Stimulated activated naive CD8-positive, alpha-beta T cell treated with anti-CD3 and anti-CD28 coated beads, Interleukin-15, amount 100 ng/mL, for 72 hours (primary cell): ENCODE results near the gene EHD1.
A peak's percentile ranks its signal among the peaks of the same experiment; 100 is the strongest.

Source experiments
- ATAC-seq: fragments of 150-1000 bp; cut with Tn5 transposase; 2 replicates; pipeline ENCODE4 v1.10.0; 2021; ENCODE audit warnings: mild to moderate bottlenecking, moderate library complexity
- DNase-seq, 2 donors: peaks; one replicate each; pipeline ENCODE4 v3.0.0; 2021 to 2022
- H3K27ac Mint-ChIP-seq, 2 donors: one replicate each; pipeline ENCODE4 v1.8.0; 2022; ENCODE audit warnings: mild to moderate bottlenecking in 2 of 2, mixed read lengths in 2 of 2, moderate library complexity in 2 of 2
- H3K27me3 Mint-ChIP-seq: one replicate; pipeline ENCODE4 v1.8.0; 2022; ENCODE audit warnings: mixed read lengths
- H3K4me1 Mint-ChIP-seq: one replicate; pipeline ENCODE4 v1.8.0; 2022; ENCODE audit warnings: mild to moderate bottlenecking, mixed read lengths
- H3K4me3 Mint-ChIP-seq, 2 donors: one replicate each; pipeline ENCODE4 v1.8.0; 2022; ENCODE audit warnings: mild to moderate bottlenecking in 2 of 2, mixed read lengths in 2 of 2, moderate library complexity in 1 of 2
- H3K9me3 Mint-ChIP-seq, 2 donors: one replicate each; pipeline ENCODE4 v1.8.0; 2022; ENCODE audit warnings: mixed read lengths in 2 of 2

The EHD1 gene

GRCh38 chr11:64874308-64875240, 3.8 kb downstream of the EHD1 start:
- Mint-ChIP-seq H3K27me3 (no peaks in the 10 kb centered on the region), H3K4me3 (peak overlapping the region; percentile 92 to 100), H3K4me1 (peaks cover 82% of the 10 kb centered on the region), H3K9me3 (no peaks in the 10 kb centered on the region), H3K27ac (peak overlapping the region; percentile 43 to 60)
- no peak for DNase-seq
- ATAC-seq: no peak

- Mint-ChIP-seq H3K4me1 (peaks cover 89% of the 10 kb centered on the region), H3K9me3 (no peaks in the 10 kb centered on the region), H3K27me3 (no peaks in the 10 kb centered on the region), H3K27ac (peak overlapping the region in 1 of 2 donors; percentile 82), H3K4me3 (peak overlapping the region; percentile 59 to 67)
- no peak for DNase-seq
- no peak for ATAC-seq
These were observed 5.5 kb downstream of the EHD1 start for GRCh38 chr11:64872790-64873488.

GRCh38 chr11:64871492-64871891, 6.9 kb downstream of the EHD1 start:
- Mint-ChIP-seq H3K27me3 (no peaks in the 10 kb centered on the region), H3K4me3 (peak overlapping the region; percentile 76 to 79), H3K9me3 (no peaks in the 10 kb centered on the region), H3K4me1 (peaks cover 94% of the 10 kb centered on the region), H3K27ac (peak overlapping the region; percentile 34 to 72)
- DNase-seq: no peak
- ATAC-seq: no peak

GRCh38 chr11:64870893-64871466, 7.4 kb downstream of the EHD1 start:
- H3K27ac Mint-ChIP-seq: peak overlapping the region in 1 of 2 donors; percentile 72
- ATAC-seq (no peak), DNase-seq (no peak)
- no peaks in the 10 kb centered on the region for H3K27me3 Mint-ChIP-seq
- peaks cover 95% of the 10 kb centered on the region for H3K4me1 Mint-ChIP-seq
- peaks cover 0 to 3% of the 10 kb centered on the region in 2 donors for H3K9me3 Mint-ChIP-seq
- peak overlapping the region; percentile 76 to 79 for H3K4me3 Mint-ChIP-seq

GRCh38 chr11:64870176-64870892, 8.1 kb downstream of the EHD1 start:
- Mint-ChIP-seq H3K4me1 (peaks cover 95% of the 10 kb centered on the region), H3K27me3 (no peaks in the 10 kb centered on the region), H3K9me3 (peaks cover 0 to 8% of the 10 kb centered on the region in 2 donors), H3K27ac (peak overlapping the region in 1 of 2 donors; percentile 17), H3K4me3 (peak overlapping the region; percentile 76 to 79)
- ATAC-seq: no peak
- DNase-seq: no peak

GRCh38 chr11:64869571-64870175, 8.7 kb downstream of the EHD1 start:
- Mint-ChIP-seq H3K27me3 (no peaks in the 10 kb centered on the region), H3K27ac (peak overlapping the region; percentile 57 to 63), H3K9me3 (peaks cover 0 to 8% of the 10 kb centered on the region in 2 donors), H3K4me3 (peak overlapping the region; percentile 76 to 79), H3K4me1 (peaks cover 95% of the 10 kb centered on the region)
- ATAC-seq: no peak
- DNase-seq: no peak

GRCh38 chr11:64868904-64869570, 9.4 kb downstream of the EHD1 start:
- peak overlapping the region; percentile 76 to 79 for H3K4me3 Mint-ChIP-seq
- DNase-seq (no peak), ATAC-seq (peak; percentile 27)

GRCh38 chr11:64867748-64868462, 10.5 kb downstream of the EHD1 start:
- no peak for DNase-seq
- ATAC-seq: no peak
- peaks cover 96% of the 10 kb centered on the region for H3K4me1 Mint-ChIP-seq
- peaks cover 0 to 8% of the 10 kb centered on the region in 2 donors for H3K9me3 Mint-ChIP-seq
- no peaks in the 10 kb centered on the region for H3K27me3 Mint-ChIP-seq
- peak overlapping the region in 1 of 2 donors; percentile 35 for H3K27ac Mint-ChIP-seq
- H3K4me3 Mint-ChIP-seq: peak overlapping the region; percentile 76 to 79

More at GRCh38 chr11:64868904-64869570, 9.4 kb downstream of the EHD1 start:
- Mint-ChIP-seq H3K9me3 (peaks cover 0 to 8% of the 10 kb centered on the region in 2 donors), H3K27me3 (no peaks in the 10 kb centered on the region), H3K27ac (peak overlapping the region in 1 of 2 donors; percentile 57), H3K4me1 (peaks cover 95% of the 10 kb centered on the region)

GRCh38 chr11:64866173-64866491, 12.3 kb downstream of the EHD1 start:
- H3K27me3 Mint-ChIP-seq: no peaks in the 10 kb centered on the region
- peak overlapping the region; percentile 50 to 96 for H3K27ac Mint-ChIP-seq
- peaks cover 0 to 8% of the 10 kb centered on the region in 2 donors for H3K9me3 Mint-ChIP-seq
- ATAC-seq (no peak), DNase-seq (no peak)
- peaks cover 95% of the 10 kb centered on the region for H3K4me1 Mint-ChIP-seq
- H3K4me3 Mint-ChIP-seq: peak overlapping the region; percentile 87 to 94

- Mint-ChIP-seq H3K4me1 (peaks cover 95% of the 10 kb centered on the region), H3K4me3 (peak overlapping the region; percentile 87 to 94), H3K27ac (peak overlapping the region; percentile 96 to 99), H3K9me3 (peaks cover 0 to 8% of the 10 kb centered on the region in 2 donors), H3K27me3 (no peaks in the 10 kb centered on the region)
- DNase-seq (peak in 1 of 2 donors; percentile 69), ATAC-seq (peak; percentile 39)
These were observed 12.9 kb downstream of the EHD1 start for GRCh38 chr11:64865286-64866172.

- Mint-ChIP-seq H3K4me1 (peaks cover 95% of the 10 kb centered on the region), H3K9me3 (peaks cover 0 to 8% of the 10 kb centered on the region in 2 donors), H3K27ac (peak overlapping the region; percentile 96 to 99), H3K4me3 (peak overlapping the region; percentile 87 to 94), H3K27me3 (no peaks in the 10 kb centered on the region)
- ATAC-seq: peak; percentile 65
- DNase-seq: peak; percentile 70 to 86
These were observed 13.7 kb downstream of the EHD1 start for GRCh38 chr11:64864473-64865285.

GRCh38 chr11:64864135-64864472, 14.3 kb downstream of the EHD1 start:
- ATAC-seq: no peak
- no peak for DNase-seq
- Mint-ChIP-seq H3K27me3 (no peaks in the 10 kb centered on the region), H3K27ac (peak overlapping the region; percentile 96 to 99), H3K9me3 (peaks cover 0 to 8% of the 10 kb centered on the region in 2 donors), H3K4me1 (peaks cover 95% of the 10 kb centered on the region), H3K4me3 (peak overlapping the region; percentile 87 to 94)
